HG02981 (cell line): ENCODE results near the gene NRL.

Experiments used
- ATAC-seq: cut with Tn5 transposase; IDR thresholded peaks from one replicate; pipeline ENCODE4 v1.9.1; 2021; ENCODE audit warnings: mild to moderate bottlenecking, moderate library complexity; ENCODE audit not compliant: unreplicated experiment

The NRL gene

DNA sequence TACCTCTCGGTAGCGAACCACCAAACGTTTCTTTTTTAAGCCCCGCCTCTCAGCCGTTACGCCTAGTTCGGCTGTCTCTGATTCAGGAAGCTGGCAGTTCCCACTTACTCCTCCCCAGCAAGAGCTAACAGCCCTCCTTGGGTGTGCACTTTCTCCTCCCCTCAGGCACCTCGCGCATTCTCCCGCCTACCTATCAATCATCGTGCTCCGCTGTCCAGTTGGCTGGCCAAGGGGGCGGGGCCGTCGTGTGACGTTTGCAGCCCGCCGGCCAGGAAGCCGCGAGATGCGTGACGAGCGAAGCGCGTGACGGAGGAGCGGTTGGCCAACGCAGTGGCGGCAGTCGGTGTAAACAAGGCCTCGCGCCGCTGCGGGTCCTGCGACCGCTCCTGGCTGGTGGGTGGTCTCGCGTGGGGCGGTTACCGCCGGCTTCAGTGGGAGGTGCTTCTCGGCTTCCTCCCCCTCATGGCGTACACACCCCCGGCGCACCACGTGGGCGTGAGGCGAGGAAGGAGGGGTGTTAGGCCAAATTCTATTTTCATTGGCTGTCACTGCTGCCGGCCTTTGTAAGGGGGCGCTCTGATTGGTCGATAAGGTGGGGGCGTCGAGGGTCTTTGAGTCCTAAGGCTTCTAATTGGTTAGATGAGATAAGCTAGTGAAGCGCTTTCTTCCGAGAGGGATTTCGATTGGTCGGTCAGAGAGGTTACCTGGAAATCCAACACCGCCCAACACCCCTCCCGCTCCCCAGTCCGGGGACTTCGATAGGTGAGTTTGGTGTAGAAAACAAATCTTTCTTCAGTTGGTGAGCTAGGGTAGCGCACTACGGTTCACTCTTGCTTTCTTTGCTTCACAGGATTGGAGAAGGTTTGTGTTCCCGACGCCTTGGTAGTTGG is at the start of gene NRL, which contains the start of gene DCAF11:
TSS of gene NRL (minus strand) at position 418 of the 890 bp plus-strand sequence. CDS start 32,101 bp downstream, outside the sequence.
TSS of gene DCAF11 (plus strand) at position 246 of the 890 bp plus-strand sequence. CDS start 818 bp downstream, outside the sequence.
- peak; percentile 81 for ATAC-seq

DNA sequence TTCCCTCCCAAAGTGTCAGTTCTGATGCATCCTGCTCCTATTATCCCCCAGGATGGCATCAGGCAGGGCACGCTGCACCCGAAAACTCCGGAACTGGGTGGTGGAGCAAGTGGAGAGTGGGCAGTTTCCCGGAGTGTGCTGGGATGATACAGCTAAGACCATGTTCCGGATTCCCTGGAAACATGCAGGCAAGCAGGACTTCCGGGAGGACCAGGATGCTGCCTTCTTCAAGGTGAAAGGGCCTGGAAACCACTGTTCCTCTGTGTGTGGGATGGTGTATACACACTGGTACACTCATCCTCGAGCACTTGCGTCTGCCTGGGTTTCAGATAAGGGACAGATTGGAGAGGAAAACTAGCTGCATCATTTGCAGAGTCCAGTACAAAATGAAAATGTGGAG is 47.3 kb upstream of the NRL start:
- ATAC-seq, result no peak

DNA sequence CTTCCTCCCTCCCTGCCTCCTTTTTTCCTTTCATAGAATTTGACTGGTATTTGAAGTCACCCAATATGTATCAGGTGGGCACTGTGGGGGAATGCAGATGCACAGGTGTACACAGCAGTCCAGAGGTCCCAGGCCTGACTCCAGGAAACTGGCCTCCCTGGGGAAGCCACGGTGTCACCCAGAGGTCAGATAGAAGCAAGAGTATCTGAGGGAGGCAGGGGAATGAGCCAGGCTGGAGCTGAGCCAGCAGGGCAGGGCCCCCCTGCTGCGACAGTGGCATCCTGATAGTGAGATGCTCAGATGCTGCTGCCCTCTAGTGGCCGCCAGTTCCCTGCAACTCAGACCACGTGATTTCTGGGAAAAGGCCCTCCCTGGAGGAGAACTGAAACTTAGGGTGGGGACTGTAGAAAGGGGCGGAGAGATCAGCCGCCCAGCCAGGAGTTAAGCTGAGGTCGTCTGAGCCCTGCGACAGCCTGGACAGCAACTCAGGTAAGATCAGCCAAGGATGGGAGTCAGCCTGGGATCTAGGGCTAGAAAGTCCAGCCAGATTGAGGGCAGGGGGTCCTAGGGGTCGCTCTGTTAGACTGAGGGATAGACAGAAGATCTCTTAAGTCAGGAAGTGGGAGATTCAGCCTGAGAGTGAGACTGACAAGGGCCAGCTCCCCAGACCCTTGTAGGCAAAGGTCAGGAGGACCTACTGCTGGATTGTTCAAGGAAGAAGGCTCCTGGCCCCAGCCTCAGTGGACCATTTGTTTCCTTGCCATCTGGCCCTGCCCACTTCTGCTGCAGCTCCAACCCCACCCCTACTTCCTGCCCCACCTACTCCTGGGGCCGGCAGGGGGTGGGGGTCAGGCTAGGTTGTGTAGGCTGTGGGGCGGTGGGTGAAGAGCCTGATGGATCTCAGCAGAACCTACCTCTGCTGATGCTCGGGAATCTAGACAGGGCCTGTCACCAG is 46.4 kb upstream of the NRL start, which contains the start of gene IRF9:
TSS of gene IRF9 (plus strand) at position 416 of the 955 bp plus-strand sequence. CDS start 880 bp downstream, outside the sequence.
- ATAC-seq, result peak; percentile 76

DNA sequence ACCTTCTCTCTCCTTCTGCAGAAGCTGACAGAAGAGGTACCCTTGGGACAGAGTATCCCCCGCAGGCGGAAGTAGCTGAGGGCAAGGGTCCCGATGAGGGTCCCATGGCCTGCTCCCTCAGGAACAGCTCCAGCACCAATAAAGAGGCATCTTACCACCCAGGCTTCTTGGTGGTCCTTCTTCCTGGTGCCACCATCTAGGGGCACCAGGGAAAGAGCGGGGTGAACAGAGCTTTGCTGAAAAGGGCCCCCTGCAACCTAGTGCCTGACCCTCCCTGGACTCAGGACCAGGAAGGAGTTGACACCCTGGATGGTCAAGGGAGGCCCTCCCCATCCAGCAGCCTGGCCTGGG is 45.7 kb upstream of the NRL start:
- ATAC-seq, result no peak

DNA sequence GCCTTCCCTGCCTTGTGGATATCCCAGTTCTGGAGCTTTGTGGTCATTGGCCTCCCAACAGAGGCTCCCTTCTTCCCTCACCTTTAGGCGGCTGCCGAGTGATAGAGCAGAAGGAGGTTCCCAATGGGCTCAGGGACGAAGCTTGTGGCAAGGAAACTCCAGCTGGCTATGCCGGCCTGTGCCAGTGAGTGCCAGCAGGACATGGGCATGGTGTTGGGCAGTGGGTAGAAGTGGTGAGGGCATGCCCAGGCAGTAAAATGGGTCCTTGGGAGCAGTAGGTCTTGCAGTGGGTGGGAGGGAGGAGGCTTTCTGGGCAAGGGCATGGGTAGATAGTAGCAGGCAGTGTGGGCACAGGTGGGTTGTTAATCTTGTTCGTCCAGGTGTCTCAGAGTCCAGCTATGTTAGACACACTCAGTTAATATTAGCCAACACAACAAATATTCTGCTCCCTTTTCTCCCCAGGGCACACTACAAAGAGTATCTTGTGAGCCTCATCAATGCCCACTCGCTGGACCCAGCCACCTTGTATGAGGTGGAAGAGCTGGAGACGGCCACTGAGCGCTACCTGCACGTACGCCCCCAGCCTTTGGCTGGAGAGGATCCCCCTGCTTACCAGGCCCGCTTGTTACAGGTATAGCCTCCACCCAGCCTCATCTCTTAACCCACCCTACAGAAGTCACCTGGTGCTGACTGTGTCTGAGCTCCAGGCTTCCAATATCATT is 45.2 kb upstream of the NRL start:
- no peak for ATAC-seq

DNA sequence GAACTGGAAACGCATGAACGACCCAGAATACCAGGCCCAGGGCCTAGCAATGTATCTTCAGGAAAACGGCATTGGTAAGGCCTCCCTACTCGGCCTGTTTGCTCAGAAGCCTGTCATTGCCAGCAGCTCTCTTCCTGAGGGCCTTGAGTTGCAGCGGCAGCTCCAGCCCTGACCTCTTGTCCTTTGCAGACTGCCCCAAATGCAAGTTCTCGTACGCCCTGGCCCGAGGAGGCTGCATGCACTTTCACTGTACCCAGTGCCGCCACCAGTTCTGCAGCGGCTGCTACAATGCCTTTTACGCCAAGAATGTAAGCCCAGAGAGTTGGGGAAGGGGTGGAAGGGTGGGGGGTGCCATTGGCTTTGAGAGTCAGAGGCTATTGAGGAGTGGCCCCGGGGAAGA is 42.6 kb upstream of the NRL start:
- ATAC-seq, result no peak

DNA sequence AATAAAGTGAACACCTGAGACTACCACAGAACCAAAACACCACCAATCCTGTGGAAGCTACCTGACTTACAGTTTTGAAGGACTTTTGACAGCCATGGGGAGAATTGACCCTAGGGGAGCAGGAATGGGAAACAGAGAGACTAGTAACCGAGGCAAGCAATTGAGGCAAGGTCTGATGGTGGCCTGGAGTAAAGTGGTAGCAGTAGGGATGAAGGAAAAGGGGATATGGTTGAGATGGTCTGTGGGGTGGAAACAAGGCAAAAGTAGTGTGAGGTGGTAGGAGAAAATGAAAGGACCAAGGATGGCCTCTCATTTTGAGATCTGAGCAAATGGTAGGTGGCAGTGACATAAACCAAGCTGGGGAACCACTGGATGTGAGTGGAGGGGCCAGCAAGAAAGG is 42.1 kb upstream of the NRL start:
- ATAC-seq, result no peak

DNA sequence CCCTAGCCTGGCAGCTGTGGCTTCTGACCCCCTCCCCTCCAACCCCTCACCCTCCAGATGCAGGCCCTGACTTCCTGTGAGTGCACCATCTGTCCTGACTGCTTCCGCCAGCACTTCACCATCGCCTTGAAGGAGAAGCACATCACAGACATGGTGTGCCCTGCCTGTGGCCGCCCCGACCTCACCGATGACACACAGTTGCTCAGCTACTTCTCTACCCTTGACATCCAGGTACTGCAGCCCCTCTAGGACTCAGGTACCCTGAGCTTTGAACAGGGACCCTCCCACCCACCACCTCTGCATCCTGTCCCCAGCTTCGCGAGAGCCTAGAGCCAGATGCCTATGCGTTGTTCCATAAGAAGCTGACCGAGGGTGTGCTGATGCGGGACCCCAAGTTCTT is 40.4 kb upstream of the NRL start:
- no peak for ATAC-seq

DNA sequence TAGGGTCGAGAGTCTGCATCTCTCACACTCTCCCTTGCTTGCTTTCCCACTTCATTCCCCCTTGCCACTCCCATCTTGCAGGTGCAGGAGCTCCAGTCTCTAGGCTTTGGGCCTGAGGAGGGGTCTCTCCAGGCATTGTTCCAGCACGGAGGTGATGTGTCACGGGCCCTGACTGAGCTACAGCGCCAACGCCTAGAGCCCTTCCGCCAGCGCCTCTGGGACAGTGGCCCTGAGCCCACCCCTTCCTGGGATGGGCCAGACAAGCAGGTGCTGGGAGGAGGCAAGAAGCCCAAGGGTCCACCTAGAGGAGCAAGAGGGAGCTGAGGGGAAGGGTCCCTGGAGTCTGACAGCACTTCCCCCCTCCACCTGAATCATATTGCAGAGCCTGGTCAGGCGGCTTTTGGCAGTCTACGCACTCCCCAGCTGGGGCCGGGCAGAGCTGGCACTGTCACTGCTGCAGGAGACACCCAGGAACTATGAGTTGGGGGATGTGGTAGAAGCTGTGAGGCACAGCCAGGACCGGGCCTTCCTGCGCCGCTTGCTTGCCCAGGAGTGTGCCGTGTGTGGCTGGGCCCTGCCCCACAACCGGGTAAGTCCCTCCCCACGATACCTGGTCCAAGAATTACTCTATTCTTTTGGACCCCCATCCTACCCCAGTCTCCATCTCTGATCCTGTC is 36.8 kb upstream of the NRL start:
- ATAC-seq, result no peak

DNA sequence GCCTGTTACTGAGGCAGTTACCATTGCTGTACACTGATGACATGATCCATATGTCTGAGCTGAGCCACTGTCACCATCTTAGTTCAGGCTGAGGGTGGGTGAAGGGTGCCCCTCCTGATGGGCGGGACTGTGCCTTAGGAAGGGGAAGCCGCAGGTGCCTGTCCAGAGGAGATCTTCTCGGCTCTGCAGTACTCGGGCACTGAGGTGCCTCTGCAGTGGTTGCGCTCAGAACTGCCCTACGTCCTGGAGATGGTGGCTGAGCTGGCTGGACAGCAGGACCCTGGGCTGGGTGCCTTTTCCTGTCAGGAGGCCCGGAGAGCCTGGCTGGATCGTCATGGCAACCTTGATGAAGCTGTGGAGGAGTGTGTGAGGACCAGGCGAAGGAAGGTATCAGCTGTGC is 36.2 kb upstream of the NRL start:
- no peak for ATAC-seq

DNA sequence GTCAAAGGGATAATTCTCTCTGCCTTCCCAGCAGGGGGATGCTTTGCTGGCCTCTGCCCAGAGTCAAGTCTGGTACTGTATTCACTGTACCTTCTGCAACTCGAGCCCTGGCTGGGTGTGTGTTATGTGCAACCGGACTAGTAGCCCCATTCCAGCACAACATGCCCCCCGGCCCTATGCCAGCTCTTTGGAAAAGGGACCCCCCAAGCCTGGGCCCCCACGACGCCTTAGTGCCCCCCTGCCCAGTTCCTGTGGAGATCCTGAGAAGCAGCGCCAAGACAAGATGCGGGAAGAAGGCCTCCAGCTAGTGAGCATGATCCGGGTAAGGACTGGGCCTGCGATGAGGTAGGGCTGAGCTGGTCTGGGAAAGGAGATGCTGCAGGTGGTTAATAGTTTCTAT is 35.8 kb upstream of the NRL start:
- no peak for ATAC-seq

DNA sequence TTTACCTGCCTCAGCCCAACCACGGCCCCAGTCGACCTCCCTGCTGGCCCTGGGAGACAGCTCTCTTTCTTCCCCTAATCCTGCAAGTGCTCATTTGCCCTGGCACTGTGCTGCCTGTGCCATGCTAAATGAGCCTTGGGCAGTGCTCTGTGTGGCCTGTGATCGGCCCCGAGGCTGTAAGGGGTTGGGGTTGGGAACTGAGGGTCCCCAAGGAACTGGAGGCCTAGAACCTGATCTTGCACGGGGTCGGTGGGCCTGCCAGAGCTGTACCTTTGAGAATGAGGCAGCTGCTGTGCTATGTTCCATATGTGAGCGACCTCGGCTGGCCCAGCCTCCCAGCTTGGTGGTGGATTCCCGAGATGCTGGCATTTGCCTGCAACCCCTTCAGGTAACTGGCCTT is 35.3 kb upstream of the NRL start:
- no peak for ATAC-seq

DNA sequence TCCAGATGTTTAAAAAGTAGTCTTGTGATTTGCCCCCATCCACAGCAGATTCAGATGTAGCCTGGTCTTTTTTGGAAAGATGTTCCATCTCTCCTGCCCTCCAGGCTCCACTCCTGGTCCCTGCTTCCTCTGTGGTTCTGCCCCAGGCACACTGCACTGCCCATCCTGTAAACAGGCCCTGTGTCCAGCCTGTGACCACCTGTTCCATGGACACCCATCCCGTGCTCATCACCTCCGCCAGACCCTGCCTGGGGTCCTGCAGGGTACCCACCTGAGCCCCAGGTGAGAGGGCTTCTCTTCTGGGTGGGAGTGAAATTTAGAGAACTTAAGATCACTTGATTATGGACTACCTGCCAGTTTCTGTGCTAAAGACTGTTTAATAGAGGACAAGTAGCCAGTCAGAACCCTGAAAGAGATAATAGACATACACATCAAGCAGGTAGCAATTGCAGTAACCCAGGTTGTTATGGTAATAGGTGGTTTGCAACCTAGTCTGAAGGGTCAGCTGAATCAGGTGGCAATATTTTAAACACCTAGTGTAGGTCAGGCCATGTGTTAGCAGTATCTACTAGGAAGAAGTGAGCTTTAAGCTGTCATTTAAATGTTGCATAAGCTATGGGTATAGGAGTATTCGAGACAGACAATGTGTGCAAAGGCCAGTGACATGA is 34.7 kb upstream of the NRL start:
- ATAC-seq, result no peak

DNA sequence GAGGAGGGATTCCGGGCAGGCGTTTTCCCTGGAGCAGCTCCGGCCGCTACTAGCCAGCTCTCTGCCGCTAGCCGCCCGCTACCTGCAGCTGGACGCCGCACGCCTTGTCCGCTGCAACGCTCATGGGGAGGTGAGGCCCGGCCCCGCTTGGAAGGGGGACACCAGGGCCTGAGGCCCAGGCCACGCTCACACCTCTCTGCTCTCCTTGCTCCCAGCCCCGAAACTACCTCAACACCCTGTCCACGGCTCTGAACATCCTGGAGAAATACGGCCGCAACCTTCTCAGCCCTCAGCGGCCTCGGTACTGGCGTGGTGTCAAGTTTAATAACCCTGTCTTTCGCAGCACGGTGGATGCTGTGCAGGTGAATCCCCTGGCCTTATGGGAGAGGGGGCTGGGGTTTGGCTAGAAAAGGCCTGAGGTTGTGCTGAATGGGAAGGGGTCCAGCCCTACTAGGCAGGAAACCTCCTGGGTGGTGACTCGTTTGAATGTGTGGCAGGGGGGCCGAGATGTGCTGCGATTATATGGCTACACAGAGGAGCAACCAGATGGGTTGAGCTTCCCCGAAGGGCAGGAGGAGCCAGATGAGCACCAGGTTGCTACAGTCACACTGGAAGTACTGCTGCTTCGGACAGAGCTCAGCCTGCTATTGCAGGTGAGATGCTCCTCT is 33.1 kb upstream of the NRL start:
- no peak for ATAC-seq

DNA sequence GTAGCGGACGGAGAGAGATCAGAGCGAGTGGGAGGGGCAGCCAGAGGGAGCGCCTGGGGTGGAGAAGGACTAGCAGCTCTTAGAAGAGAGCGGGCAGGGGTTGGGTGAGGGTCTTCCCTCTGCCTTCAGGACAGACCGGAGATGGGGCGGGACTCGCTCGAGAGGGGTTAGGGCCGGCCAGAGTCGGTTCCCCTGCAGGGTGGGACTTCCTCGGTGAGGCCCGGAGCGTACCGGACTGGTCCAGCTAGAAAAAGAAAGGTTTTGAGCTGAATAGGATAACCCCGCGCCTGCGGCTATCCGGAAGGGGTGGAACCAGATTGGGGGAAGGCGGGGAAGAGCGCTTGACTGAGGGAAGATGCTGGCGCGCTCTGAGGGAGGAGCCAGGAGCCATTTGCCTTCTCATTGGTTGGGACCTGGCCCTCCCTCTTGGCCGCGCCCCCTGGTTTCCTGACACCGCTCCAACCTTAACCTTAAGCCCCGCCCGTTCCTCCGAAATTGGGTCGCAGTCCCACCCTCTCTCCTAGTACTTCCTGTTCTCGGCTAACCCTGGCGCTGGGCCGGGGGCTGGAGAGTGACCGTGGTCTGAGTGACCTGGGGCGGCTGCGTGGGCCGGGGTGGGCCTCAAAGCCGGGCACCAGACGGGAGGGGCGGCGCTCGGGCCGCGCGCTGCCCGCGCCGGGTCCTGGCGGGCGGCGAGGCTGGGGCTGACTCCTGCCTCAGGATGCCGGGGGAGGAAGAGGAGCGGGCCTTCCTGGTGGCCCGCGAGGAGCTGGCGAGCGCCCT is 32.4 kb upstream of the NRL start, which contains the start of gene RNF31:
TSS of gene RNF31 (plus strand) at position 521 of the 783 bp plus-strand sequence. CDS start at position 722, 201 bp downstream.
- peak; percentile 83 for ATAC-seq

DNA sequence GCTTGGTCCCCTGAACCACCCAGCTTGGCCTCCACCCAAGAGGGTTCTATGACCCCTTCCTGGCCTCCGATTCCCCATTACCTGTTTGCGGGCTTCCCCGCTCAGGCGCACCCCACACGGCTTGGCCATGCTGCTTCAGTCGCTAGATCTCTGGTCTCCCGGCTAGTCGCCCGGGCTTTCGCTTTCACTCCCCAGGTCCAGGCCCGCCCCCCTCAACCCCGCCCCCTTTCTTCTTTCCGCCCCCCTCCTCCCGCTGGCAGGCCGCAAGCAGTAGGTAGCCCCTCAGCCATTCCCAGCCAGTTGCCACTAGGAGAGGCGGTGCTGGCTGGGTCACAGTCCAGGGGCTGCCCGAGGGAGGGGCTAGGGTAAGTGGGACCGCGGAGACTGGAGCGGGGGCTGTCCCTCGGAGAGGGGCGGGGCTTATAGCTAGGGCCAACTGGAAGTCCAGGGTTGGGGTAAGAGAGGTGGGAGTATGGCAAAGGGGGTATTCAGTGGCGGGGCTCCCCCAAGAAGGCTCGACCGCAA is 31.8 kb upstream of the NRL start, which contains the start of gene PSME2:
TSS of gene PSME2 (minus strand) at position 158 of the 525 bp plus-strand sequence. CDS start at position 129, 29 bp downstream.
- ATAC-seq, result peak; percentile 55

DNA sequence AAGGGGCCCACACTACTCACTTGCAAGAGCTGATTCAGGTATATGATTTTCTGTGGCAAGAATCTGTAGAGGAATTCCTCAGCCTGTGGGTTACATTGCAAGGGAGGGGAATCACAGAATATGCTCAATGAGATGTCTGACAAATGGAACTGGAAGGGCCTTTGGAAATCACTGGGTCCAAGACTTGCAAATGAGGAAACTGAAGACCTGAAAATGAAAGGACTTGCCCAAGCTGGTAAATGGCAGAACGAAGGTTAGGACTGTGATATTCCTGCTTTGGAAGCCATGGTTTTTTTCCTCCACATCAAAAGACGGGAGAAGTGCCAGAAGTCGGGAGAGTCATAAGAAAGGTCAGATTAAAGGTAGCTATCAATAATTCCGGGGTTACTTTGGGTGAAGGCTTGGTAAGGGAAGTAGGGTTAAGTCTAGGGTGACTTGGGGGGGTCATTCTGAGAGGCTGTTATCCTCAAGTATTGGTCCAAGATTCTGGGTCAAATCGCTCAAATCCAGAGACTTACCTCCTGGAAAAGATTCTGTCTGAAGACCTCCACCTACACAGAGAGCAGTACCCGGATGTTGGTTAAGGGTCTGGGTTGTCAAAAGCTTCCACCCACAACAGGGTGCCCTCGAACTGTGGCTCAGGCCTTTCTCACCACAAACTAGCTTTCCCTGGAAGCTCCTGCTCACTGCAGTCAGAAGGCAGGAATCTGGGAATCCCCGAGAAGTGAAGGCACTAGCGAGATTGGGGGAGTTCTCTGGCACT is 31.1 kb upstream of the NRL start:
- ATAC-seq, result no peak
